NCI-H1092 treated with DMSO at 0.1 percent for 48 hours (cell line): Measurements from ENCODE around the gene SOBP.

Source experiments
- DNase-seq: peaks from one replicate; lab custom pipeline; 2025; lab: John Stamatoyannopoulos, UW

The SOBP gene

DNA sequence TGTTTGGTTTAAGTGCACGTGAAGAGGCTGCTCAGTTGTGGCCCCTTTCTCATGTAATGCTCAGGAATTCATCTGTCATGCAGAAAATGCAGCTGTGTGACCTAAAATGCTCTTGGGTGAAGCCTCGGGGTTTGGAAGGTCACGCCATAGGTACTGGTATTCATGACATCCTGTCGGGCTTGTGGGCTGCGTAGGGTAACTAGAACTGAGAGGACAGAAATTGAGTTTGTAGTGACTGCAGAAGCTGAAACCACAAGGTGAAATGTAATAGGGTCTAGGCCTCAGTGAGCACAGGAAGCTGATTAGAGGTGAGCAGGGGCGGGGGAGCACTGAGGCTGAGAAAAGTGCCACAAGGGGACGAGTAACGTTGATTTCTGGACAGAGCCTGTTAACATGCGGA, 128.8 kb downstream of the SOBP start:
- DNase-seq: no peak

DNA sequence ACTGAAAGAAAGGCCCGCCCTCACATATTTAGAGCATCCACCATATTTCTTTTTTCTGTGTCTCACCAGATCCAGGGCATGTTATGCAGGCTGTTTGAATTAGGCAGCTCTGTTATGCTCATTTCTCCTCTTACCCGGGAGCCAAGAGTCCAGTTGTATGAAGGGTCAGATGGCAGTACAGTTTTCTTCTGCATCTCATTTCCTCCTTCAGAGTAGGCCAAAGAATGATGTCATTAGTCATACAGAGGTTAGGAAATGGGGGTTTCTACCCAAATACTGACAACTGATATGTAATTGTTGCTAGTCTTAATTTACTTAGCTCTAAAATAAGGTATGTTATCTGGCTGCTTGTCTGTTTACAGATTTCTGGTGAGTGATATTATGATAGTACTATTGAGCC, 130.8 kb downstream of the SOBP start:
- DNase-seq: no peak

DNA sequence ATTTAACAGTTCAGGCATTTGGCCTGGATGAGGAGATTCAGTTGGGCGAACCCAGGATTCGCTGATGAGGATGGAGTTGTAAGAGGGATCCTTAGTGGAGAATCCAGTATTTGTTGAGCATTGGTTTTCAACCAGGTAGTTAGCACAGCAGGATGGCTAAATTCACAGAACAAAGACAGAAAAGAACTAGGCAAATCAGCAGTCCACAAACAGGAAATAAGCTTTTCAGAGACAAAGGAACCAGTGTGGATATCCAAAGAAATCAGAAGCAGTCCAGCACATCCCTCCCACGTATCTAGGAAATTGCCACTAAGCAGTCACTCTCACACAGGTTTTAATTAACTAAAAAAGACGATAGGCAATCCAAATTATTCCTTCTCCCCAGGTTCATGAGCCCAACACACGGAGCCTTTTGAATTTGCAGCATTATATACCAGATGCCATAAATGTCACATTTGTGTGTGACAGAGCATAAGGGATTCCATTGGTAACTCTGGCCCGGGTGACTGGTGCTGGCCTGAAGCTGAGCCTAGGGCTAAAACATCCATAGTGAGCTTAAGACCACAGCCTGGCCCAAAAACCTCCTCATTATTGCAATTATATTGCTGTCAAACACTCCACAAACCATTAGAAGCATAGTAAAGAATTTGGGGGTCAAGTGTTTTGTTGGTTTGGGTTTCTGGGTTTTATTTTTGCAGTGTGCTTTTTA, 131.5 kb downstream of the SOBP start:
- peak; percentile 18 for DNase-seq

DNA sequence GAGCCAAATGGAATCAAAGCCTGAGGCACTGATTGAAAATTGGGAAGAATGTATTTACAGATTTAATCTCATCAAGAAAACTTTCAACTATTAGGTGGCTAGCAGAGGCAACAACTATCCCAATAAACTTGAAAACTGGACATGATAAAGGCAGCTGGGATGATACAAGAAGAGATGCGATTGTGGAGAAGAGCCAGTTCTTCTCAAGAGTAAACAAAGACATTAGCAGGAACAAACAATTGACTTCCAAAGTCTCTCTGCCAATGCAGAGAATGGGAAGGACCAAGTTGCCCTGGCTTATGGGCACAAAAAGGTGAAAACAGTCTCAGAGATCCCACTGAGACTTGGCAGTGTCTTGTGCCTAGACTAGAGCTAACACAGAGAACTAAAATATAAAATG, 132.4 kb downstream of the SOBP start:
- no peak for DNase-seq

DNA sequence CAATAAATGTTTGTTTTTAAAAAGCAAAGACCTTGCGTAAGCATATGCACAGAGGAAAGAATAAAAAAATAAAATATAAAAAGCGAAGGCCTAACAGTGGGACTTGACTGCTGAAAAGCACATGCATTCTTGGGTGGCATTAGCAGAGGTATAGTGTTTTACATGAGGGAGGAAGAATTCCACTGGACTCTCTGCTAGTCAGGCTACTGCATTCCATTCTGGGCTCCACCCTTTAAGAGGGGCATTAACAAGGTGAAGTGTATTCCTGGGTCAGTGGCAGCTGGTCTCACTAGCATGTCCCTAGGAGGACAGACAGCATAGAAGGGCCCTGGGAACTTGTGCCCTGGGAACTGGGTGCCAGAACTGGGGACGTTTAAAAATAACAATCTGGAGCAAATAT, 134.1 kb downstream of the SOBP start:
- no peak for DNase-seq

DNA sequence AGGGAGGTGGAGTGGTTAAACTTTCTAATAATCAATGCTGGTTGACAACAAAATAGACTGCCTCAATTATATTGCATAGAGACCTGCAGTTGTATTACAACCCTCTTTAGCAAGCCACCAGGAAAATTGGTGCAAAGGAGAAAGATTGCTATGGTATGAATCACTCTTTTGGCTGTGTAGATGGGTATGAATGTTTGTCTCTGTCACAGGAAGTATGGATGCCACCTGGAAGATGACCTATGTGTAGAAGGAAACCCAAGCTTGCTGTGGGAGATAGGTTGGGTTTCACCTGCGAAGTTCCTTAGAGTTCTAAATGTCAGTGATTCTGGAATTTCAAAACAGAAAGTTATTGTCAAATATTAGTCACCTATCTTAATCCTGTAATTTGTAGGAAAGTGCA, 134.6 kb downstream of the SOBP start:
- DNase-seq: no peak

DNA sequence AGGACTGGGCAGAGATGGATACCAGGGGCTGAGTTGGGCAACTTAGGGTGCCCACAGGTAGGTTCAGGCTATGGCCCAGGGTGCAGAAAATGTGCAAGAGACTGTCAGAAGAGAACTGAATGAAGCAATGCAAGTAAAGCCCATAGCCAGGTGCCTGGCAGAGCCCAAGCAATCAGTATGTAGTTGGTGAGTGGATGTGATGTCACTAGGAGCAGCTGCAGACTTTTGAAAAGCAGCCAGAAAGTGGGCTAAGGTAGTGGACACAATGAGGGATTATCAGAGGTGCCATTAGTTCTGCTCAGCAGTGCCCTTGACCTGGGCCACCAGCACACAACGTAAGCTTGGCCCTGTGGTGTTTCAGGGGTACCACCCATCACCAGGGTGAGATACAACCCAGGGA, 135.3 kb downstream of the SOBP start:
- DNase-seq: peak; percentile 27

DNA sequence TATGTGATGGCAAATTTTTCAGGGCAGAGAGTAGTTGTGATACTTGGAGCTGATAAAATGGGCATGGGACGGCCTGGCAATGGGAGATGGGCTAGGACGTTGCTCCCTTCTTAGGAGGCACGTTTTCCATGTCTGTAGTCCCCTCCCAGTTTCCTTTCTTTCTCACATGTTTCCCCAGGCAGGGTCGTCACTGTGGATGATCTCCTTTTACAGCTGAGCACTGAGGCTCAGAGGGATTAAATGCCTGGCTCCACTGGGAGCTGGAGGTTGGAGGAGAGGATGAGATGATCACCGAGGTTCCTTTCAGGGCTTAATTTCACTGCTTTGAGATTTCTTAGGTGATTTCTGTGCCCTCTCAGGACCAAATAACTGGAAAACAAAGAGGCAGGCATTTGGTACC, 136.7 kb downstream of the SOBP start:
- DNase-seq: no peak

DNA sequence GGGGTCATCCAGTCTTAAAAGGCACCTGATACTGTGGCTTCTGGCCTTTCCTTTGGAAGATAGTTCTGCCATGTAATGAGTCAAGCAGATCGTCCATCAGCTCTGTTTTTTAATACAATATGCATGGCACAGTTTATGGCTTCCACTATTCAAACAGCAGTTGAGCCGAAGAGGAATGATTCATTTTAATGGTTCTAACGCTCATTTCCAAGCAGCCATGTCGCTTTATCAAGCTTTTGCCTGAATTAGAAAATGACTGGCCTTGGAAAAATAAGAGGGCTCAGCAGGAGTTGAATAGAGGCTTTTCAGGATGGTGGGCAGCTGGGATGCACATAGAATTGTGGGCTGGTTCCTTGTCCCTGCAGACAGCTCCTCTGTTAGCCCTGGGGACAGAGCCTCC, 138.1 kb downstream of the SOBP start:
- no peak for DNase-seq

DNA sequence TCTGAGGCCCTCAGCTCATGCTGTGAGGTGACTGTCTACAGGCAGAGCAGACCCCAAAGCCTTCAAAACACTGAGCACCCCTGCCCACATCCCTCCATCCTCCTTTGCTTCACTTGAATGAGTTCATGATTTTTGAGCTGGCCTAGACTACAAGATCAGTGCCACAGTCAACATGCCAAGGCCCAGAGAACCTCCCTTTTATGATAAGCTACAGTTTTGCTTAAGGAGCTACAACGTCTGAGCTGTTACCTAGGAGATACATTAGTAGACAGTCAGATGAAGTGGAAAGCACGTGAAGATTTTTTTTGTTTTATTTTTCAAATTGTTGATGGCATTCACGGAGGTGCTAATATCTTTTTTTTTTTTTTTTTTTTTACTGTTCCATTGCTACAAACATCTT, 139.0 kb downstream of the SOBP start:
- DNase-seq: no peak

DNA sequence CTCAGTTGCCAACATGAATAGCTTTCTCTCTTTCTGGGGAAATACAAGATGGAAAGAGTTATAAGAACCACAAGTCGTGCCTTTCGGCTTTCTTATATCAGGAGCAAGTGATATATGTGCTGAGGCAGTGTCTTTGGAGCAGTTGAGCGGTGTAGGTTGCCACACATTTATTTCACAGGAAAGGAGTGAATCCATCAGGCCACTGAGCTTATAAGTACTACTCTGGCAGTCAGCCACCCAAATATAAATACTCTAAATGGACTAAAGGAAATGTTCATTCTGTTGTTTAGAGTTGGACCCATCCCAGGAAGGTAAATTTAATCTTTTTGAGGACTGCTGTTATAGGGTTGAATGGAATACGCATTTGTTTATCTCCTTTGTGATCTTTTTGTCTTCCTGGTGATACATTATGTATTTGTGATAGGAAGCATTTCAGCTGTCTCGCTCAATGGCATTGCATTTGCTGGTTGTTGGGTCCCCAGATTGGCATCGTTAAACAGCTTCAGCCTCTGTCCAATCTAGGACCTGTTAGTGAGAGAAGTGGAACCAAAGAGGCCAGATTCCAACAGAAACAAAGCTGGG, 139.7 kb downstream of the SOBP start:
- peak; percentile 95 for DNase-seq

DNA sequence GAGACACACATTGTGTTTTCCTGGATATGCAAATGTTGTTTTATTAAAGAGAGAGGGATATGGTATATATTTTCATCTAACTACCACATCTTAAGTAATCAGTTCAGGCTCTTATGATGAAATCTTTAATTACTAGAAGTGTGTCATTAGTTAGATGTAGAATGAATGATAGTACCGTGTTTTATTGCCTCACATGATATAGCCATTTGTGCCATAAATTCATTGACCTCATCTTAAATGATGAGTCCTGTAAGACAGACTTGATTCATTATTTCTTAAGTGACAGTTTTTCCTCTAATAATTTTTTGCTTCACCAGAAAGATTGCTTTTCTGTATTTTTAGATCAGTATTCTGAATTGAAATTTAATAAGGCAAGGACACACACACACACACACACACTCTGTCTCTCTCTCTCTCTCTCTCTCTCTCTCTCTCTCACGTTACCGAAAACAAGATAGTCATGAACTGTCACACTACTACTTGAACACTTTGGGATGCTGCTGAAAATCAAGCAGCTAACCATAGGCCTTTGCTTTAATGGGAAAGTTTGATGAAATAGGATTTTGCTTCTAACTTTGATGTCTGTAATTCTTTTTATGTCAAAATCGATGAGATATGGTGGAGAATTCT, 140.5 kb downstream of the SOBP start:
- no peak for DNase-seq

DNA sequence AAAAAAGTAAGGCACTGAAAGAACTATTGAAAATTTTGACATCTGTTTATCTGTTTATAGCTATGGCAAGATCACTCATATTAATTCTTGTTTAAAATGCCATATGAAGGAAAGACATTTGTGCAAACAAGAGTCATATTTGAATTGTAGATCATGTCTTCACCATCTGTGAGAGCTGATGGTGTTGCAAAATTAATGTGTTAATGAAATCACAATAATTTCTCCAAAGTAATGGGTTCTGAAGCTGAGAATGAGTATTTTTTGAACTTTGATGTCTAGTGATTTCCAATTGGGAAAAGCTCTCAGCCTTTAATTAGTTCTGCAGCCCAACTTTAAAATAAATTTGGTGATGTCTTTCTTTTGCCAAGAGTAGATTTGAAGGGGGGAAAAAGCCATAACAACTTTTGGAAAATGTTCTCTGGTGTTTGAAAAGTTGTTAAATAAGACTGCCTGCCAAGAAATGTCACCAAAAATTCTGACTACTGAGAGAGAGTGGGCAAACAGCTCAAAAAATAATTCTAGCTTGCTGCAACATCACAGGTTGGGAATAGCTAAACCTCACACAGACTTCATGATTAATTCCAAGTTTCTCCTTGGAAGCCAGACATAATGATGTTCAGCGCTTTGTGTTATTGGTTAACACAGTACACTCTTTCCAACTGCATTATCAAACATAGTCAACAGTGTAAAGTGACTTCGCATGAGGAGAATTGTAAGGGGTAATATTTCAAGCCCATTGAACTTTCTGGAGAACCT, 142.6 kb downstream of the SOBP start:
- no peak for DNase-seq

DNA sequence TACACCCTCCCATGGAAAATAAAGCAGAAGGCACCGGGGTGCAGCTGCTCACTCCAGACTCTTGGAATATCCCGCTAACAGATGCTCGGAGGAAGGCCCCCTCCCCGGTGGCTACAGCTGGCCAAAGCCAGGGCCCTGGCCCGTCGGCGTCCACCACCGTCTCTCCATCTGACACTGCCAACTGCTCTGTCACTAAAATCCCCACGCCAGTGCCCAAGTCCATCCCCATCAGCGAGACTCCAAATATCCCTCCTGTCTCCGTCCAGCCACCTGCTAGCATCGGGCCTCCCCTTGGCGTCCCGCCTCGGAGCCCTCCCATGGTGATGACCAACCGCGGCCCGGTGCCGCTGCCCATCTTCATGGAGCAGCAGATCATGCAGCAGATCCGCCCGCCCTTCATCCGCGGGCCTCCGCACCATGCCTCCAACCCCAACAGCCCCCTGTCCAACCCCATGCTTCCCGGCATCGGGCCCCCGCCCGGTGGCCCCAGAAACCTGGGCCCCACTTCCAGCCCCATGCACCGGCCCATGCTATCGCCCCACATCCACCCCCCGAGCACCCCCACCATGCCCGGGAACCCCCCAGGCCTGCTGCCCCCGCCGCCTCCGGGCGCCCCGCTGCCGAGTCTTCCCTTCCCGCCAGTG, 143.9 kb downstream of the SOBP start:
- no peak for DNase-seq

DNA sequence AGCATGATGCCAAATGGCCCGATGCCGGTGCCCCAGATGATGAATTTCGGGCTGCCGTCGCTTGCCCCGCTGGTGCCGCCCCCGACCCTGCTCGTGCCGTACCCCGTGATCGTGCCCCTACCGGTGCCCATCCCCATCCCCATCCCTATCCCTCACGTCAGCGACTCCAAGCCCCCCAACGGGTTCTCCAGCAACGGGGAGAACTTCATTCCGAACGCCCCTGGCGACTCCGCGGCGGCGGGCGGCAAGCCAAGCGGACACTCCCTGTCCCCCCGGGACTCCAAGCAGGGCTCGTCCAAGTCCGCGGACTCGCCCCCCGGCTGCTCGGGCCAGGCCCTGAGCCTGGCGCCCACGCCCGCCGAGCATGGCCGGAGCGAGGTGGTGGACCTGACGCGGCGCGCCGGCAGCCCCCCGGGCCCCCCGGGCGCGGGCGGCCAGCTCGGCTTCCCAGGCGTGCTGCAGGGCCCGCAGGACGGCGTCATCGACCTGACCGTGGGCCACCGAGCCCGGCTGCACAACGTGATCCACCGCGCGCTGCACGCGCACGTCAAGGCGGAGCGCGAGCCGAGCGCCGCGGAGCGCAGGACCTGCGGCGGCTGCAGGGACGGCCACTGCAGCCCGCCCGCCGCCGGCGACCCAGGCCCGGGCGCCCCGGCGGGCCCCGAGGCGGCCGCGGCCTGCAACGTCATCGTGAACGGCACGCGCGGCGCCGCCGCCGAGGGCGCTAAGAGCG, 144.6 kb downstream of the SOBP start:
- no peak for DNase-seq

DNA sequence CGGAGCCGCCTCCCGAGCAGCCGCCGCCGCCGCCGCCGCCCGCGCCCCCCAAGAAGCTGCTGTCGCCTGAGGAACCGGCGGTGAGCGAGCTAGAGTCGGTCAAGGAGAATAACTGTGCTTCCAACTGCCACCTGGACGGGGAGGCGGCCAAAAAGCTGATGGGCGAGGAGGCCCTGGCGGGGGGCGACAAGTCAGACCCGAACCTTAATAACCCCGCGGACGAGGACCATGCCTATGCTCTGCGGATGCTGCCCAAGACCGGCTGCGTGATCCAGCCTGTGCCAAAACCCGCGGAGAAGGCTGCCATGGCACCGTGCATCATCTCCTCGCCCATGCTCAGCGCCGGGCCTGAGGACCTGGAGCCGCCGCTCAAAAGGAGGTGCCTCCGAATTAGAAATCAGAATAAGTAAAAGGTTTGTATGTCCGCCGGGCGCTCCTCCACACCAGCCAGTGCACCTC, 145.2 kb downstream of the SOBP start:
- no peak for DNase-seq

DNA sequence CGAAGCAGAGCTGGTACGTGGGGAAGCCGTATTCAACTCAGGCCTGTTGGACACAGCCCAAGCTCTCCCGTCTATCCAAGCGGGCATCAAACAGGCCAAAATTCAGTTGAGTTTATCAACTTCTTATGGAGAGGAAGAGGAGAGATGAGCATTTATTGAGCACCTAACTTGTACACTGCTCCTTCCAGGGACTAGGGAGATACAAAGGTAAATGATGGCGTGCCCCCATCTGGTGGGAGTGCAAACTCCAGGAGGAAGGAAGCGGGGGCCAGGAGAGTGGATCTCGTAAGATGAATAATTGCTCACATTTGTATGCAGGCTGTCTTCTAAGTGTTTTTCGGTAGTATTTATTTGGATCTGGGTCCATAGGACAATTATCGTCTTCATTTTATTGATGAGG, 146.6 kb downstream of the SOBP start:
- no peak for DNase-seq

DNA sequence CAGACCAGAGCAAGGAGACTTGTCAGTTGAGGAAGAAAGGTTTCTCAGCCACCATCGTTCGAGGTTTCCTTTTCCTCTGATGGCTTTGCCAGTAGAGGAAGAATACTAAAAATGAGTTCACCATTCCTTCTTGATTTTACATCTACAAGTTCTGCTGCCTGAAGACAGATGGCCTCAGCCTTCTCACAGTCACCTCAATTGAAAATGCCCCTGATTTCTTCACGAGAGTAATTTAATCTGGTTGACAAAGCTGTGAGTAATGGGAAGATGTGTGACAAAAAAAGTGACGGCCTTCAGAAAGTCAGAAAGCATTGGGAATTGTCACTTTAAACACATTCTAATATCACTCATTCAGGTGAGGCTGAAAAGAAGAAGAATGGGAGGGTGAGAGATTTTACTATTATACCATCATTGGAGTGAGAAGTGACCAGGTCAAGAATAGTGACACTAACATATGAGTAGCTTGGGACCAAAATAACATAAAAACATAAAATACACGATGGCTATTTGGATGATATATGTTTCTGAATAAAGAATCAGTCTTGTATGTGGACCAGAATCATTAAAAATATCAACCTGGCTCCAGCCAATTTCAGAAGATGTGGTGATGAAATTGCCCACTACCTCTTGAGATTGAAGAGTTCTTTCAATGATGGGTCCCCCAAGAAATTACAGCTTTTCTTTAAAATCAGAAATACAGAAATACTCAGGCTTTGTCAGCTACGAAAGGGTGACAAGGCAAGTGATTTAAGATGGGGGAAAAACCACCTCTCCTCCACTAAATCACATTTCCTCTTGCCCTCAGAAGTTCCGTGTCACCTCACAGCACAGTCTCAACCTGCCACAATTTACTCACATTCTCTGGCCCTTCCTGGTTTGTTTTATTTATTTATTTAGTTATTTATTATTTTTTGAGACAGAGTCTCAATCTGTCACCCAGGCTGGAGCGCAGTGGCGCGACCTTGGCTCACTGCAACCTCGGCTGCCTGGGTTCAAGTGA, 147.7 kb downstream of the SOBP start:
- DNase-seq: no peak

DNA sequence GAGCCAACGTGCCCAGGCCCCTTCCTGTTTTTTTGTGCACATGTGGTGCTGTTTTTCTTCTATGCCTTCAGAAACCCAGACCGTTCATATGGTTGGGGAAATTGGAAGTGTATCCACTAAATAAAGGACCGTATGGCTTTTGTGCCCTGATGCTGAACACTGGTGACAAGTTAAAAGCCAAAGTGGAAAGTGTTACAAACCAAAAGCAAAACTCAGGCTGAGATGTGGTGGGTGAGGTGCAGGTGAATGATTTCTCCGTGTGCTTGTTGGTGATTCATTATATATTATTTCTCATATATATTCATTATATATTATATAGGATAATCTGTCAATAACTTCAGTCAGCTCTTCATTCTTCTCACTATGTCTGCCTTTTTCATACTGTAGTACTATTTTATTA, 148.6 kb downstream of the SOBP start:
- no peak for DNase-seq

DNA sequence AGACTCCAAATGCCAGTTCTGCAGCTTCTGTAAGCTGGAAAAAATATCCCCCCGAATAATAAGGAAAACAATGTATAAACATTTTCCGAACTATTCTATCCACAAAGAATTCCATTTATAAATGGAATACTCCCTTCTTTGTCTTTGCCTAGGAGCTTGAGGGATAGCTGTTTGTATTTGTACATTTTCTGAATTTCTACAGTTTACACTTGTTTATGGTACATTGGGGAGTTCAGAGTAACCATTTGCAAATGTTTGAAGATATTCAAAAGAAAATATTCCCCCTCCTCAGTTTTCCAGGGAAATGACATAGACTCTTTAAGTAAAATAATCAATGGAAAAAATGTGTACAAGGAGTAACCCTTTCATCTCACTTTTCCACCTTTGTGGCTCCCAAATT, 149.6 kb downstream of the SOBP start:
- no peak for DNase-seq
